HG03025 (cell line): ENCODE data around the gene TMEM178A.
"Not testable (repeated sequence)": the region's sequence is repeated elsewhere in the genome, so short reads cannot be mapped to it uniquely, and the experiment has no call there.

Source experiments
- ATAC-seq: cut with Tn5 transposase; IDR thresholded peaks from one replicate; pipeline ENCODE4 v1.9.1; 2021; ENCODE audit warnings: mild to moderate bottlenecking, moderate library complexity; ENCODE audit not compliant: unreplicated experiment, low FRiP score

Gene TMEM178A

DNA sequence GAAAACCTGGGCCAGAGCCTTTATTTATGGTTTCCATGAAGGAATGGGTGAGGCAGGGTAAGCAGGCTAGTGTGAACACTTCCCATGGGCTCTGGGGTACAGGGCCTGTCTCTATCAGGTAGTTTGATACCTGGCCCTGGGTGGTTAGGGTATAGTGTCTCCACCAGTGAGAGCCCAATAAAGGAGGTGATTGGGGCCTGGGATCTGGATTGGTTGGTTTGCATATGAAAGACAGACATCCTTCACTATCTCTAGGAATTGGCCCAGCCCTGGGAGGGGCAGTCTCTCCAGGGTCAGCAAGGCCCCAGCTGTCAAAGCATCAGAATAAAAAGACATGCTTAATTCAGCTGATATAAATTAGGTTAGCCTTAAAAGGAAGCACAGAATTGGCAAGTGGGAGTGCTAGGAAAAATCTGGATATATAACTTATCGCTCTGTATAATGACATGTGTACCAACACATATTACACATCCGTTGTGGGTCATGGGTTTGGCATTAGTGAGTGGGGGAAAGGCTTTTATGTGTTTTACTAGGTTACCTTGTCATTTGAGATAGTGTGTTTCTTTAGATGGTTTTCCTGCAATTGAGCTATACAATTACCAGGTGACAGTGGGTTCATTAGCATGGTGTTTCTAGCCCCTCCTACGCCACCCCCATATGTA is 18.5 kb upstream of the TMEM178A start:
- no peak for ATAC-seq

DNA sequence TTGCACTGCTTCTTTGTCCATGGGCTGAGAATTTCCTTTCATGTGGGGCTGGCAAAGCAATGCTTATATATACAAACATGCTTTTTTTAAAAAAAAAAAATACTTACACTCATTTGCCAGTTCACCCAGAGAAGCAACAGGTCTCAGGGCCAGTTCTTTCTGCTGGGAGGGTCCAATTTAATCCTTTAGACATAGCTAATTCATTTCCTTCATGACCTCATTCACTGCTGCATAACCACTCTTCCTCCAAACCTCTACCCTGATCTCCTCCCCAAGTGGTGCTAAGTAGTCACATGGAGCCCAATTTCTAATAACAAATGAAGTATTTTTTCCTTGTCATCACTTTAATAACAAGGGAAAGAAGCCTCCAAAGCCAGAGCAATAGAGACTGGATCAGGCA is 17.1 kb upstream of the TMEM178A start:
- ATAC-seq: no peak

DNA sequence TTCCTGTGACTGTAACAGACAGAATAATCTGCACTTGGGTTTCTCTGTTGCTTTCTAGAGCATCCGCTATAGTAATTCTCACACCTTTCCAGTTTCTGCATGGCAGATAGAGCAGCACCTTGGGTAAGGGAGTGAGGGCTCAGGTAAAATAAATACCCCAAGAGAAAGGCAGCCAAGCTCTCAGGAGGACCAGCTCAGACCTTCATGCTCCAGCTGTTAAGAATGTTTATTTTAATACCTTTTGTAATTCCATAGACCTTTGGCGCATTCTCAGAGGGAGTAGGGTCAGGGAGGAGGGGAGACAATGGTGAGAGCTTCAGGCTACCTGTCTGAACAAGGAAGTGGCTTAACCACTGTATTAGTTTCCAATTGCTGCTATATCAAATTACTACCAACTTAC is 16.2 kb upstream of the TMEM178A start:
- ATAC-seq: no peak

DNA sequence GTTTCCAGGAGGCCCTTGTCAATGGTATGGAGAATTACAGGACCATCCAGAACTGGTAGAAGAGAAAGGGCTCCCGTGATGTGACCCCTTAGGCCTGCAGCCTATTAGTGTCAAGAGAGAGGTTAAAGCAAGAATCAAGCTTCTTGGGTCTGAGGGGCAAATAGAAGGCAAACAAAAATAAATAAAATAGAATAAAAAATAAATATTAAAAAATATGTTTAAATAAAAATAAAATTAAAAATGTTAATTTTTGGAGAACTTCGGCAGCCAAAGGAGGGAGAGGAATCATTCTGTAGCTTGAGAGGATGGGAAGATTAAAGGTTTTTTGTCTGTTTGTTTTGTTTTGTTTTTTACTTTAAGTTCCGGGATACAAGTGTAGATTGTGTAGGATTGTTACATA is 15.2 kb upstream of the TMEM178A start:
- no peak for ATAC-seq

DNA sequence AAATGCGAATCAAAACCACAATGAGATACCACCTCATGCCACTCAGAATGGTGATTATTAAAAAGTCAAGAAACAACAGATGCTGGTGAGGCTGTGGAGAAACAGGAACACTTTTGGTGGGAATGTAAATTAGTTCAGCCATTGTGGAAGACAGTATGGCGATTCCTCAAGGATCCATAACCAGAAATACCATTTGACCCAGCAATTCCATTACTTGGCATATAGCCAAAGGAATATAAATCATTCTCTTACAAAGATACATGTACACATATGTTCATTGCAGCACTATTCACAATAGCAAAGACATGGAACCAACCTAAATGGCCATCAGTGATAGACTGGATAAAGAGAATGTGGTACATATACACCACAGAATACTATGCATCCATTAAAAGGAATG is 9.5 kb upstream of the TMEM178A start:
- ATAC-seq: not testable (repeated sequence)

DNA sequence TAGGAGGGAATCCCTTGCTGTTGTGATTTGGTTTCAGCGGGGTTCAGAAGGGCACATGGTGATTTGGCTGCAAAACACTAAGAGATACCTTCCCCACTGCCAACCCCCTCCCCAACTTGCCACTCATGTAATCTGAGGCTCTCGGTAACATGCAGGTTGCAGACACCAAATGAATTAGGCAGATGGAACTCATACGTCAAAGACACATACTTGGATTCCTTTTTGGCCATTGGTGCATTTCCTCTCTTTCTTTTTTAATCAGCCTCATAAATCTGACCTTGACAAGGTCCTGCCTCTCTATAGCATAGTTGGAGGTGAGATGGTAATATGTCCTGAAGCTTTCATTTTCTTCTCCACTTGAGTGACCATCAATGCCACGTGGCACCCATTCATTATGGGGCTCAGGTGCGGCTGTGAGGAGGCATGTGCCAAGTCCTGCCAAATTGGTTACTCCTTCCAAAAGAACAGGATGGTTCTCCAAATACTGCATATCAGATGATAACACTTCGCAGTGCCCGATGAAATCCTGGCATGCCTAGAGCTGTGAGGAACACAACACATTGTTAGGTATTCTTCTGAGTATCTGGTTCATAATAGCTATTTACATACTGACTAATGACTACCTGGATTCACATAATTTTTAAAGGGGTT is 8.3 kb upstream of the TMEM178A start:
- ATAC-seq: no peak

DNA sequence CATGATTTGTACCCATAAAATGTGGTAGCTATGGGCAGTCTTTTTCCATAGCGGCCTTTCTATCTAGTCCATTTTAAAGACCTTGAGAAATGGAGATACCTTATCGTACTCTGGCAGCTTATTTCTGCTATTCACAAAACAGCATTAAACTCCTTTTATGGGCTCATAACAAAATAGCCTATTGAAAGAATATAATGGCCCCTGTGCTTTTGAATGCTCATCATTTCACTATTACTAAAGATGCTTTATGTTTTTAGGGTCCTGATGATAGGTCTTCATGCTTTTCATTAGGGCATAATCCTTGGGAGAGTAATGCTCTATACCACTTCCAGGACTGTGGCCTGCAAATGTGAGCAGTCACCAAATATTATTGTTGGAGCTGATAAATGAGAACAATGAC is 7.3 kb upstream of the TMEM178A start:
- no peak for ATAC-seq

DNA sequence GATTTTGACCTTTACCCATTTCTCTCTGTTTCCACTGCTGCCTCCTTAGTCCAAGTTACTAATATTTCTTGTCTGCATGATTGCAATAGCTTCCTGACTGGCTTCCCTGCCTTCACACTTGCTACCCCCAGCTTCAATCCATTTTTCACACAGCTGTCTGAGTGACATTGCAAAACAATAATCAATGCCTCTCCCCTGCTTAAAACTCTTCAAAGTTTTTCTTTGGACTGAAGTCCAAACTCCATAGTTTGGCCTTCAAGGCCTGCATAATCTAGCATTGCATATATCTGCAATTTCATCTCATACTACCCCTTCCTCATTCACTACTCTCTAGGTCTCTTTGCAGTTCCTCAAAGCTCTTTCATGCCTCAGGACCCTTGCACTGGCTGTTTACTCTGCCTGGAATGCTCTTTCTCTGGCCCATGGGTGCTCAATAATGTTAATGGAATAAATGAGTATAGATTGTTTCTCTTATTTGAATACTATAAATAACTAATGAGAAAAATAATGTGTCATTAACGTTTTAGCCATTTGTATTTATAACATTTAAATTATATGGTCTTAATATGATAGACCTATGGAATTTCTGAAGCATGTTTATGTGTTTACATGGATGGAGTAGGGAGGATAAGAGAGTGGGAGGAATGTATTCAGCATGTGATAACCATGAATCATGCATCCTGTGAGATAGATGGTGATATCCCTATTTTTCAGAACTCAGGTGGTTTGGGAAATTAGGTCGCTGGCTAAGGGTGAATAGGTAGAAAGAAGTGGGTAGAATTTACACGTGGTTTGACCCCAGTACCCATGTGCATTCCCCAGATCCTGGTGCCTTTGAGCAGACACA is 5.7 kb upstream of the TMEM178A start:
- ATAC-seq: no peak

DNA sequence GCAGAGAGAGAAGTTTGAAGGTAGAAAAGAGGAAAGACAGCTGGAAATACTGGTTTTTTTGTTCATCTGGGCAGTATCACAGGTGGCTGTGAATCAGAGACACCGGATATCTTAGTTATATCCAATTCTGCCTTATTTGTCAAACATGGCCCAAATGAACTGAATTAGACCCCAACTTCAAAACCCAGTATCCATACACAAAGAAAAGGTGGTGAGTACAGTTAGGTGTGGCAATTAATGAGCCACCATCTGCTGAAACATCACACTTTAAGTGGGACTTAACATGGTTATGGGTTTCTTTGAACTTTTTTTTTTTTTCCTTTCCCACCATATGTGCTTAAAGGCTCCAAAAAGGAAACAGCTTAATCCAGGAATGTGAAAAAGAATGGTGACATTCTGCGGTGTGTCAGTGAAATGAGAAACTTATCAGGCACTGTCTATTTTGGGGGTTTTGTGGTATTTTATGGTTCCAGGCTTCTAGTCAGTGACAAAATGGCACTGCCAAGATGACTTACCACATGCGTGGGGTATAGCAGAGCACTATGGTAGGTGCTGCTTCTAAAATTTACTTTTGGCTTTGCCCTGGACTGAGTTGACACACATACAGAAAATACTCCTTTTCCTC is 5.0 kb upstream of the TMEM178A start:
- ATAC-seq: no peak

DNA sequence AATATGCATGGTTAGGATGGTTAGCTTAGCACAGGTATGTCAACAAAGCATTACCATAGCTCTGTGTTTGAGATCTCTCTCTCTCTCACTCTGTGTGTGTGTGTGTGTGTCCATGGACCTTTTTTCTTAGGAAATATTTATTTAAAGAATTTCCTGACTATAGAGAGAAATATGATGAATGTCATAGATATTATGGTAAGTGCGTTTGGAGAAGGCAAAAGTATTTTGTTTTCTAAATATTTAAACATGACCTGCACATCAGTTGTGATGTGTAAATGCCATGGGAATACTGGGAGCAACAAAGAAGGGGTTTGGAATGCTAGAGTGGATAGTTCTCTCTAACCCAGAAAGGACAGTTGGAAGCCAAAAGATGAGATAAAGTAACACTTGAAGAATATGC is 3.9 kb upstream of the TMEM178A start:
- ATAC-seq: no peak

DNA sequence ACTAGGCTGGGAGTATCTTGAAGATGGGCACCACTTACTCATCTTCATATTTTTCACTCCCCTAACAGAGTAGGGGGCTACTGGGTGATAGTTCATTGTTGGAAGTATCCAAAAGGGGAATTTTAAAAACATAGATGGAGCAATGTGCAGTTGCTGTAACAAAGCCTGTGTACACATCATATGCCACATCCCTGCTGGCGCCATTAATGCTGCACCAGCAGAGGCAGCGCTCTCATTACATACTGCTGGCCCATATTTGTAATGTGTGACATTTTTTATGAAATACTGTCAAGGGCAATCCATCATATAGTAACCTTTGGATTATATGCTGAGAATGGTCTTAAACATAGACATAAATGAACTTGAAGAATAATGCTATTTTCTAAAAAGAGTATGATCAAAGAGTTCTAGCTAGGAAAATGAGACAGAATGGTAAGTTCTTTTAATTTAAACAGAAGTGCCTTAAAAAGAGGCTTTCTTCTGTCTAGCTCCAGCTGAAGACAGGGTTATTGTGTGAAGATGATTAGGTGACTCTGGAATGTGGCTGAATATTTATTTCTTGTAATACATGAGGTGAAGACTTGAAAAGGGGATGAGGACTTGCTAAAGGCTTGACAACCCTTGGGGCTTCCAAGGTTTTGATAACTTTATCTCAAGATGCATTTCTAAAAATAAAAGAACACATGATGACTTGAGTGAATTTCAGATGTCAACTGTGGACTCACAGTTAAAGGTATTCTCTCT is 2.4 kb upstream of the TMEM178A start:
- ATAC-seq: no peak

DNA sequence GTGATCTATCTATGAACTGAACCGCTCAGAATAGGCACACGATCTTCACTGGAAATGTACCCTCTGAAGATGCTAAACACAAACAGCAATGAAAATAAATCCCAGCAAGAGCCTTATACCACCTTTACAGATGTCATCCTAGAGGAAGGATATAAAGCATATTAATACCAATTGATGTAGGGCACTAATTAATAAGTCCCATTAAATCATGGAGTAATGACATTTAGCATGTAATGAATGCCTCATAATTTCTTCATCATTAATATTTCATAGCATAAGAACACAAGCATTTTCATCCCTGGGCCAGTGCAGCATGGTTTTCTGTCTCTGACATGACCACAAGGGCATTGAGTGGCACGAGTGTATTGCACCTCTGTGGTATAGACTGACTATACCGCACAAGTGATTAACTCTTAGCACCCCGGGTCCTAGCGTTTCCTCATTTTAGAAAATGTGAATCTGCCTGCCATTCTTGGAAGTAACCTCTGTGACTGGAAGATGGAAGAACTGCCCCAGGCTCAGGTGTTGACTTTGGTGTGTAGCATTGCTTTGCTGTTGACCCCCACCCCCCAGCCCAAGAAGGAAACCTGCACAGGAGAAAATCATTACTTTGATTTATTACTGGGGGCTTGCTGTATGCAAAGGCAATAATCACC is 1.4 kb upstream of the TMEM178A start:
- no peak for ATAC-seq

DNA sequence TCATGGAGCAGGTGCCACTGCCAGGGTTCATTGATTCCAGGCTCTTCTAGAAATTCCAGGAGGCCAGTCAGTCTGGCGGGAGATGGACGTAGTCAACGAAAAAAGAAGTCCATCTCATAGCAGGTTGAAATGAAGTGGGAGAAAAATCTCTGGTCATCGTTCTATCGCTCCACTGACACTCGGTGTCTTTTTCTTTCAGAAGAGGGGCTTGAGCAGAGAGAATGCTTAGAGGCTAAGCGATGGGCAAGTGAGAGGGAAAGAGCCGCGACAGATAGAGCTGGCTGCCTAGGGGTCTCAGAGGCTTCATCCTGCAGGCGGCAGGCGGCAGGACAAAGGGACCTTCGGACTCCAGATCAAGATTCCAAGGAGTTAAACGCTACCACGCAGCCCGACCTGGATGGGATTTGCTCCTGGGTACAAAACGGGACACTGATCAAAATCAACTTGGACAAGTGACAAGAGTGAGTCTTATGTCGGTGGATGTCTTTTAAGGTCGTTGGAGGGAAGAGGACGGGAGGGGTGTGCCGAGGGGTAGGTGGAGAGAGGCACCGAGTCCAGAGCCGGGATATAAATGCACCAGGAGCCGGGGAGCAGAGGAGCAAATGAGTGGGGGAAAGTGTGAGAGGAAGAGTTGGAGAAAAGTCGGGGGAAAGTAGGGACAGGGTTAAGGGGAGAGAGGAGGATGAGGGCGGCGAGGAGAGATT is 677 bp upstream of the TMEM178A start:
- no peak for ATAC-seq

DNA sequence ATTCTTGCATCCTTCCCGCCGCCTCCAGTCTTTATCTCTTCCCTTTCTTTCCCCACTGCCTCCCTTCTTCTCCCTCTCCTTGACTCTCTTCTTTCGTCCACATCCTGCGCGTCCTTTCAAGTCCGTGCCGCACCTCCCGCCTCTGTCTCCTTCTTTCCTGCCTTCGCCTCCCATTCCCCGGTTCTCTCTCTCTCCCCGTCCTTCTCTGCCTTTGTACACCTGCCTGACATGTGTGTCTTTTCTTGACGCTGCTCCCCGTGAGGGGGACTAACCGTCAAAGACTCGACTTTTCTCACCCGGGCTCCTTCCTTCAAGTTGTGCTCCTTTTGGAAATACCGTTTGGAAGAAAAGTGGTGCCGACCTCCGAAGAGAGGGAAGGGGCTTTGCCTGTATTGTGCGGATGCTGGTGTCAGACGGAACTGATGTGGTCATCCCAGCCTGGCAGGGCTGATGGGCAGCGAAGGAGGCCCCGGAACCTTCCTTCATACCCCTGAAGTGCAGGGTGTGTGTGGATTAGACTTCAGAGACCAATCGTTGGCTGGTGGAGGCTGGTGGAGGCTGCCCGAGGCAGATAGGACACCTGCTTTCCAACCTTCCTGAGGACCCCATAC is 879 bp downstream of the TMEM178A start:
- no peak for ATAC-seq

DNA sequence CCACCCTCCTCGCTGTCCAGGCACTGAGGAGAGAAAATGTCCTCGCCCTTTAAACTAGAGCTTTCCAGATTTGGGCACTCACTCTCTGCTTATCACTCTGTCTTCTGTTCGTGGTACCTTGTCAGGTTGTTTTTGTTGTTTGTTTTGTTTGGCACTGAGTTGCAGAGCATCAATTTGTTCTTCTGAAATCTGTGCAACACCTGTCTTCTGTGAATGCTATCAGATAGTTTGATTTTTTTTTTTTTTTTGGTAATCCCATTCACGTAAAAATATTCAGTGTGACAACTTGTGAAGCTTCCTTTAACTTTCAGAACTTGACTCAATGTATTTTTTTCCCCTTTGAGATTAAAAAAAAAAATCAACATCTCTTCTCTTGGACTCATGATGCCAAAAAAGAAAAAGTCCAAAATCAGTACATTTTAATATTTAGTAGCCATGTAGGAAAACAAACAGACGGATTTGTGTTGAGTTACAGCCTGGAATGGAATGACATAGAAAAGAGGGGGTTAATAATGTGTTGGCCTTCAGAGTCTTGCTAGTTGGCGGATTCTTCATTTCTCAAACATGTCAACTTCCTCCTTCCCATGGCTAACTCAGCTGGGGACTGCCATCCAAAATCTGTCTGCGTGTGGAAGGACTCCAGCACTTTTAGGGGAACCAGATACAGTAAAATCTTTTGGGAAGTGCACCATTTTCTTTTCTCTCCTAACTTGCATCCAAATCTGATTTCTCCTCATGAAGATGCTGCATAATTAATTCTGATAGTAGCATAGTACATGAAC is 1.6 kb downstream of the TMEM178A start:
- no peak for ATAC-seq

DNA sequence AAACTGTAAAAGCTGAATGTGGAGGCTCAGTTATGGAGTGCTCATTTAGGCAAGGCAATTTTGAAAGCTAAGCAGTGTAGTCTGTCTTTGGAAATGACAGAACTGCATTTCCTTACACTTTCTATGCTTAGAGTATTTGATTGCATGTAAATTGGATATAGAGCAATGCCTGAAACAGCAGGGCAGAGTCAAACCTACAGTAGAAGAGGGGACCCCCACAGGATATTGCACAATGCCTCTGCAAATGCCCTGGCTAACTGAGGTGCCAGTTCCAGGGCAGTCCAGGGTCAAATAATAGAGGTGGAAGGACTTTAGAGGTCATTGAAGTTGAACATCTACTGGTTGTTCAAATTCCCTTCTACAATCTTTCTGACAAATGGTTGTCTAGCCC is 2.2 kb downstream of the TMEM178A start:
- no peak for ATAC-seq

DNA sequence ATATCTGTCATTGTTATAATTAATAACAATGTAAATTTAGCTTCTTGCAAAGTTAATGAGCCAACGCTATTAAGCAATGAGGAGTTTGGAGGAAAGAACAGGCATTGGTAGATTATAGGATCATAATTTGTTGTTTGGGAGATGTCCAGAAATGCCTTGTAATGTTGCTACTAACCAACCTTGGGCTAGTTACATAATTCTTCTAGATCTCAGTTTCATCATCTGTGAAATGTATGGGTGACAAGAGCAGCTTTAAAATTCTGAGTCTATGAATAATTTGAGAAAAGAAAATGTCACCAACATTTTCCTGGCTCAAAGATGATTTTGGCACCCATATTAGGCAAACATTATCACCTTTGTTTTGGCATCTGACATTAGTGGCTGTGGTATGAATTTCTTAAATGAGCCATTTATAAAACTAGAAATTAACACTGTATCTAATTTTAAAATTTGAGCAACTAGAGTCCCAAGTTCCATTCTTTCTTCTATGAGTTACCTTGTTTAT is 2.9 kb downstream of the TMEM178A start:
- ATAC-seq: no peak

DNA sequence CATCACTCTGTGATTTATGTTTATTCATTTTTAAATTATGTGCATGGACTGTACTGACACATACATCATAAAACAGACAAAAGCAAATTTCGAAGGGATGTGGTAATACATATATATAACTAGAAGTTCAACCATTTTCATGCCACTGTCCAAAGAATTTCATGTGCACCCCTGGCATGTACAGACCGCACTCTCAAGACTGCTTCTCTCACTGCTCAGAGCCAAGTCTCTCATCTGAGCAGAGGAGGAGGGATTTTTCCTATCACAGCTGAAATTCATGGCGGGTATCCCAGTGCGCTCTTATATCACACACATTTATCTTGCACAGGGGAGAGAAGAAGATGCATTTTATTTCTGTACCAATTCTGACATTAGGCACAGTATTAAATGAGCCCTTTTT is 5.9 kb downstream of the TMEM178A start:
- ATAC-seq: no peak
